Measurements from ENCODE around the gene NUP88. TPM values are rescaled to one million over a fixed set of nuclear protein-coding genes. Genes with fewer than 3 reads are reported as not detected.

Gene NUP88
- polyA plus RNA-seq (2012; ENCODE audit: insufficient read depth, insufficient read length, low read depth), result 53.0 TPM

DNA sequence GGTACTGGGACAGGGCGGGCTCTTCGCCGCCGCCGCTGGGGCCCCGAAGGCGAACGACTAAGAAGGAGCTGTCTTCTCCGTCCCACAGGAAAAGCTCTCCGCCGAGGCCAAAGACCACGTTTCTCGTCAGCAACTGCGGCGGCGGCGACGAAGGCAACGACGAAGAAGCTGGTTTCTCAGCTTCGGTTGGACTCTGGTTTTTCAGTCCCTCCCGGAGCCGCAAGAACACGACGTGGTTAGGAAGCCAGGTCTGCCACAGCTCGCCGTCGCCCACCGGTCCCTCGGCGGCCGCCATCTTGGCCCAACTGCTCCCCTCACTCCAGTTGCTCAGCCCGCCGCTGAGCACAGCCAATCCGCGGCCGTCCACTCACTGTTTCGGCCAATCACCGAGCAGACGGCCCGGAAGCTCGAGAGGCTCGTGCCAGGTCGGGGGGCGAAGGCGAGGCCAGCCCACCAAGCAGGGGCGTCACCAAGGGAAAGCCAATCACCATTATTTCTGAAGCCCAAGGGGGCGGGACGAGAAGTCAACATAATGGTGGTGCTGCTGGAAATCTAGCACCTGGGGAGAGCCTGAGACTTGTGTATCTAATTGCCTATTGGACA is at the start of gene NUP88:
Gene NUP88, minus strand, starts transcription at position 307 of the 603 bp plus-strand sequence. Its CDS starts 12 bp downstream, at position 295.
- no peaks in the 10 kb centered on the region for H3K9me3 ChIP-seq
- DNase-seq, result peak; percentile 93
- H3K27me3 ChIP-seq, result no peaks in the 10 kb centered on the region
- peak within 1 kb of the TSS; percentile 88 for H3K4me3 ChIP-seq (ENCODE audit: low read depth, low read length)
- TF ChIP-seq, protein P1, sequence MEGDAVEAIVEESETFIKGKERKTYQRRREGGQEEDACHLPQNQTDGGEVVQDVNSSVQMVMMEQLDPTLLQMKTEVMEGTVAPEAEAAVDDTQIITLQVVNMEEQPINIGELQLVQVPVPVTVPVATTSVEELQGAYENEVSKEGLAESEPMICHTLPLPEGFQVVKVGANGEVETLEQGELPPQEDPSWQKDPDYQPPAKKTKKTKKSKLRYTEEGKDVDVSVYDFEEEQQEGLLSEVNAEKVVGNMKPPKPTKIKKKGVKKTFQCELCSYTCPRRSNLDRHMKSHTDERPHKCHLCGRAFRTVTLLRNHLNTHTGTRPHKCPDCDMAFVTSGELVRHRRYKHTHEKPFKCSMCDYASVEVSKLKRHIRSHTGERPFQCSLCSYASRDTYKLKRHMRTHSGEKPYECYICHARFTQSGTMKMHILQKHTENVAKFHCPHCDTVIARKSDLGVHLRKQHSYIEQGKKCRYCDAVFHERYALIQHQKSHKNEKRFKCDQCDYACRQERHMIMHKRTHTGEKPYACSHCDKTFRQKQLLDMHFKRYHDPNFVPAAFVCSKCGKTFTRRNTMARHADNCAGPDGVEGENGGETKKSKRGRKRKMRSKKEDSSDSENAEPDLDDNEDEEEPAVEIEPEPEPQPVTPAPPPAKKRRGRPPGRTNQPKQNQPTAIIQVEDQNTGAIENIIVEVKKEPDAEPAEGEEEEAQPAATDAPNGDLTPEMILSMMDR (IDR thresholded peaks at IDR 0.05; ENCODE audit: low read depth, low read length), result no peak
- peaks cover 19% of the 10 kb centered on the region for H3K36me3 ChIP-seq
- H3K4me1 ChIP-seq, result no peaks in the 10 kb centered on the region

DNA sequence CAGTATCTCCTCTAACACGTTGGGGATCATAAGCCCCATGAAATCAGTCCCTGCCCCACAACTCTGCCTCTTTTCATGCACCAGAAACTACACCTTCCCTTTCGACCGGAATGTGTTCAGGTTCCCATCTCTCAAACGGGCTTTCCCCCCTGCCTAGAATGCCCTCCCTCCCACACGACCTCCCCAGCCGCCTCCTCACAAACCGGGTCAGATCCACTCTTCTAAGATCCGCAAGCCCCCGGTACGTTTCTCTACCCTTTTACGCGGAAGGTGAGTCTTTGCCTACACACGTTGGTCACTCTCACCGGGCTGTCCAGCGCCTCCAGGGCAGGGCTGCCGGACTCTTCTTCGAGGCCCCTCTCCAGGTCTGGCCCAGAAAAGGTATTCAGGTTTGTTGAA is 48.6 kb upstream of the NUP88 start:
- DNase-seq, result no peak
- no peaks in the 10 kb centered on the region for H3K4me1 ChIP-seq
- TF ChIP-seq, protein P1 (IDR thresholded peaks at IDR 0.05; ENCODE audit: low read depth, low read length), result no peak

DNA sequence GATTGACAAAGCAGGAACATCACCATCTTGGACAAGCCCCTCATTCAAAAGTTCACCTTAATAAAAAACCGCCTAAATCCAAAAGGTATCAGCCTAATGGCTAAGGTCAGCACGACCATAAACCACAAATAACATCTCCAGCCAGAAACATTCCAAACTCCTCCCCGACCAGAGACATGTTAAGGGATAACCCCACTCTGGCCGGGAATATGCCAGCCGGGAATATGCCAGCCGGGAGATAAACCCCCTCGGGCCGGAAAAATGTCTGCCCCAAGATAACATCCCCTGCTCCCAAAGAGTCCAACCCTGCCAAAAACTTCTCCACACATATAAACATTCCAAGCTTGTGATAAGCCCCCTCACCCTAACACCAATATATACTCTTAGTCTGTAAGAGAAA is 48.0 kb upstream of the NUP88 start:
- no peaks in the 10 kb centered on the region for H3K27me3 ChIP-seq
- no peaks in the 10 kb centered on the region; the same call in 1 of the 2 replicates for H3K9me3 ChIP-seq
- TF ChIP-seq, protein P1 (IDR thresholded peaks at IDR 0.05; ENCODE audit: low read depth, low read length), result no peak
- H3K4me1 ChIP-seq, result no peaks in the 10 kb centered on the region
- peak overlapping the region; percentile 83 for H3K4me3 ChIP-seq (ENCODE audit: low read depth, low read length)
- H3K36me3 ChIP-seq, result peaks cover 1% of the 10 kb centered on the region; the same call in 1 of the 2 replicates
- no peak for DNase-seq

More for the DNA sequence above, 48.6 kb upstream of the NUP88 start:
- H3K27me3 ChIP-seq, result no peaks in the 10 kb centered on the region
- no peaks in the 10 kb centered on the region for H3K36me3 ChIP-seq
- peak overlapping the region; percentile 83 for H3K4me3 ChIP-seq (ENCODE audit: low read depth, low read length)
- no peaks in the 10 kb centered on the region; the same call in 1 of the 2 replicates for H3K9me3 ChIP-seq

DNA sequence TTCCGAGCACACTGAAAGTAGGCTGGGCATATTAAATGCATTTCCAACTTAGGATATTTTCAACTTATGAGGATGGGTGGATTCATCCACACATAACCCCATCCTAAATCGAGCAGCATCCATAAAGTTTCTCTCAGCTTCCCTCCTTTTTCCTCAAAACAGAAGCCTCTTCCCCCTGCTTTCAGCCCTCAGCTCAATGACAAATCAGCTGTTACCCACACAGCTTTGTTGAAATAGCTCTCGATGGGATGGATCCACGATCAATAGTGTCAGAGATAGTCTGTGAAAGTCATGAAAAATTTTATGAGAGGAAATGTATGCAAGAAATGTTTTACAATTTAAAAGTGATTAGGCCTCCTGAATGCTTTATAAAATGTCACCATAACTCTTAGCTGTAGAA is 46.8 kb upstream of the NUP88 start:
- Histone ChIP-seq H3K4me1 (no peaks in the 10 kb centered on the region), H3K9me3 (no peaks in the 10 kb centered on the region; the same call in 1 of the 2 replicates), H3K4me3 (ENCODE audit: low read depth, low read length) (peak overlapping the region; percentile 83), H3K27me3 (no peaks in the 10 kb centered on the region), H3K36me3 (peaks cover 5% of the 10 kb centered on the region; the same call in 1 of the 2 replicates)
- TF ChIP-seq, protein P1 (IDR thresholded peaks at IDR 0.05; ENCODE audit: low read depth, low read length), result no peak
- DNase-seq, result no peak

DNA sequence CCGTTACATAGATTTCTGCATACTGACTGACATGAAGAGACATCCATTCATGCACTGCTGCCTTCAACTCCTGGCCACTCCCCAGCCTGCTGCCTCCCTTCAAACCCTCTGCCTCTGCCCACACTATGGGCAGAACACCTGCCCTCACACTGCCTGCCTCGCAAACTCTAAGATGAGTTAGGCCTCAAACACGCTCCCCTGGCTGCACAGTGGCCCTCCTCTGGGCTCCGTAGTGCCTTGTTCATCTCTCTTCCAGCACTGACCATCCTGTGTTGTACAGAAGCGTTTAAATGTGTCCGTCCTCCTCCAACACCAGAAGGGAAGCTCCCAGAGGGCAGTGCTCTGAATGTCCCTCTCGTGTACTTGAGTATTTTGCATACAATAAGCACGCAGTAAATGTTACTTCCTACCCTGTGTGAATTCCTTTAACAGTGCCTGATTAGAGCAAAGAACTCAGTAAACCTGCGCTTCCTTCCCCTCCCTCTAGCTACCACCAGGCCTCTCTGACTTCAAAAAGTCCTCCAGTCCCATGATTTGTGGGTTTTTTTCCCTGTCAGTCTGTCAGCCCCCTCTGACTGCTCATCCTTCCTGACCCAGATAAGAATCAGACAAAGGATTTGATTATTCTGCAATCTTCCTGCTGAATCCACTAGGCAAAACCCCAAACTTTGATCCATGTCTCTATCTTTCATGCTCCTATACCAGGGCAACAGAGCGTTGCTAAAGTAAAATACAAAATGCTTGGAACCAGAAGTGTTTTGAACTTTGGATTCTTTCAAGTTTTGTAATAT is 45.5 kb upstream of the NUP88 start:
- Histone ChIP-seq H3K4me3 (ENCODE audit: low read depth, low read length) (no peak overlapping the region), H3K4me1 (no peaks in the 10 kb centered on the region), H3K27me3 (no peaks in the 10 kb centered on the region), H3K36me3 (peaks cover 5% of the 10 kb centered on the region; the same call in 1 of the 2 replicates), H3K9me3 (no peaks in the 10 kb centered on the region; the same call in 1 of the 2 replicates)
- TF ChIP-seq, protein P1 (IDR thresholded peaks at IDR 0.05; ENCODE audit: low read depth, low read length), result no peak
- DNase-seq, result no peak
